Ovary (tissue), 9 donors: Measurements from ENCODE around the gene CKB. TPM values are rescaled to one million over a fixed set of nuclear protein-coding genes. Genes with fewer than 3 reads are reported as not detected.

Experiments used
- DNase-seq, 5 donors: peaks; one replicate each; pipeline ENCODE4 v3.0.0-alpha.2; 2019 to 2020
- H3K27ac ChIP-seq, 2 donors: fragments of 200-600 bp; one replicate each; pipeline versions ENCODE4 v1.5.1 to v1.8.0; 2019 to 2022
- H3K27me3 ChIP-seq: fragments of 200-600 bp; one replicate; pipeline ENCODE4 v1.8.0; 2022
- H3K36me3 ChIP-seq: fragments of 200-600 bp; sonication (generic); one replicate; pipeline ENCODE4 v1.5.1; 2019
- H3K4me1 ChIP-seq: one replicate; pipeline ENCODE4 v1.8.1; 2013; ENCODE audit warnings: mild to moderate bottlenecking, moderate library complexity; ENCODE audit not compliant: insufficient read depth
- H3K4me3 ChIP-seq: fragments of 200-600 bp; sonication (generic); one replicate; pipeline ENCODE4 v1.5.1; 2017
- H3K9me3 ChIP-seq, 2 donors: fragments of 200-600 bp in 1 of 2; sonication (generic) in 1 of 2; one replicate each; pipeline versions ENCODE4 v1.5.1 to v1.8.1; 2013 to 2019; ENCODE audit warnings: mild to moderate bottlenecking in 1 of 2, moderate library complexity in 1 of 2
- EP300 ChIP-seq: sonication (generic); formaldehyde crosslinking; IDR thresholded peaks from one replicate; pipeline ENCODE4 v1.6.1; 2017; ENCODE audit warnings: antibody characterized with exemption
- POLR2A ChIP-seq: fragments of 450-650 bp; IDR thresholded peaks from one replicate; pipeline ENCODE4 v1.6.1; 2017; ENCODE audit warnings: antibody characterized with exemption, mild to moderate bottlenecking, moderate library complexity
- WGBS, 3 donors: extraction: QIAGEN DNeasy Blood & Tissue Kit in 1 of 3; methylation state at CpG; one replicate each; pipeline versions ENCODE4 v1.1.5 to v1.1.7; 2013 to 2017; 5-methylcytosine and 5-hydroxymethylcytosine counted together
- intact Hi-C, 4 donors: fragments of 100-400 bp; cut with DNase I; formaldehyde crosslinking; loops; one replicate each; pipeline versions ENCODE4 v1.11.0 to v1.15.1; 2022 to 2023
- polyA plus RNA-seq, 2 donors: library from polyadenylated mRNA; stranded (reverse); fragments of 200-250 nt in 1 of 2; fragments of 350-450 nt in 1 of 2; fragmentation: Illumina TruSeq in 1 of 2; extraction: RNeasy Lipid Tissue Mini Kit (QIAGEN cat#74804) in 1 of 2; gene quantifications; one replicate each; pipeline ENCODE4 v1.2.3, GENCODE V29; 2013 to 2014
- total RNA-seq, 7 donors: library from RNA; depleted of rRNA in 2 of 7; stranded (reverse); fragments of >200 nt in 2 of 7; fragmentation: NEBNext Ultra II Directional in 3 of 7; extraction: Animal tissue kit (Norgen Biotek cat#: 25700) in 3 of 7; gene quantifications; one replicate each; pipeline versions ENCODE4 v1.1.0 to v1.2.4, GENCODE V29; 2016 to 2023
- TF ChIP-seq, protein P1 (sequence below), 3 donors: fragments of 450-650 bp in 2 of 3; fragments of 200-600 bp in 1 of 3; IDR thresholded peaks; one replicate each; pipeline versions ENCODE4 v1.5.1 to v1.8.0; 2016 to 2022; ENCODE audit warnings: antibody characterized with exemption in 3 of 3, mild to moderate bottlenecking in 1 of 3
- donor health status: DM: no; HTN: no; CAD: no; lungs with moderate emphysema.
- donor health status: DM: no; HTN: no; CAD: no.
- donor health status: Bipolar disorder and iron deficiency.
- donor health status: DM: yes; HTN: yes; CAD: no.
- donor health status: DM: no; HTN: no; CAD: no.
- donor health status: DM: yes; HTN: yes; CAD: no.

Gene CKB
- total and polyA plus RNA-seq, 9 donors, result 47.5 to 284 (median 134) TPM

- no peak overlapping the region for H3K27ac ChIP-seq
- H3K4me3 ChIP-seq, result no peak overlapping the region
- TF ChIP-seq, protein P1, sequence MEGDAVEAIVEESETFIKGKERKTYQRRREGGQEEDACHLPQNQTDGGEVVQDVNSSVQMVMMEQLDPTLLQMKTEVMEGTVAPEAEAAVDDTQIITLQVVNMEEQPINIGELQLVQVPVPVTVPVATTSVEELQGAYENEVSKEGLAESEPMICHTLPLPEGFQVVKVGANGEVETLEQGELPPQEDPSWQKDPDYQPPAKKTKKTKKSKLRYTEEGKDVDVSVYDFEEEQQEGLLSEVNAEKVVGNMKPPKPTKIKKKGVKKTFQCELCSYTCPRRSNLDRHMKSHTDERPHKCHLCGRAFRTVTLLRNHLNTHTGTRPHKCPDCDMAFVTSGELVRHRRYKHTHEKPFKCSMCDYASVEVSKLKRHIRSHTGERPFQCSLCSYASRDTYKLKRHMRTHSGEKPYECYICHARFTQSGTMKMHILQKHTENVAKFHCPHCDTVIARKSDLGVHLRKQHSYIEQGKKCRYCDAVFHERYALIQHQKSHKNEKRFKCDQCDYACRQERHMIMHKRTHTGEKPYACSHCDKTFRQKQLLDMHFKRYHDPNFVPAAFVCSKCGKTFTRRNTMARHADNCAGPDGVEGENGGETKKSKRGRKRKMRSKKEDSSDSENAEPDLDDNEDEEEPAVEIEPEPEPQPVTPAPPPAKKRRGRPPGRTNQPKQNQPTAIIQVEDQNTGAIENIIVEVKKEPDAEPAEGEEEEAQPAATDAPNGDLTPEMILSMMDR (IDR thresholded peaks at IDR 0.05), result no peak
- no peak for TF ChIP-seq POLR2A
- no peak for TF ChIP-seq EP300
- no peaks in the 10 kb centered on the region for H3K27me3 ChIP-seq
- intact Hi-C loops, result loop anchor here in 1 of 4 donors (5.0 kb wide), 1 partner anchor 34 kb away; no protein-coding TSS in a partner anchor
- peak in 3 of 5 donors; percentile 18 to 62 (median 24) for DNase-seq
- no peaks in the 10 kb centered on the region for H3K9me3 ChIP-seq
- H3K36me3 ChIP-seq, result no peaks in the 10 kb centered on the region
- 74 to 78% (median 76%) methylated on average over 17 of the region's 17 CpGs for WGBS, 3 donors
- no peaks in the 10 kb centered on the region for H3K4me1 ChIP-seq
Observed at GRCh38 chr14:103551338-103551762, 28.7 kb upstream of the CKB start.

GRCh38 chr14:103550451-103551337 lies 28.1 kb upstream of the CKB start:
- Histone ChIP-seq H3K4me1 (no peaks in the 10 kb centered on the region), H3K36me3 (no peaks in the 10 kb centered on the region), H3K27me3 (no peaks in the 10 kb centered on the region), H3K27ac (peak overlapping the region in 1 of 2 donors; percentile 38), H3K4me3 (no peak overlapping the region), H3K9me3 (no peaks in the 10 kb centered on the region)
- TF ChIP-seq, protein P1 (IDR thresholded peaks at IDR 0.05), result no peak
- no peak for TF ChIP-seq POLR2A
- no peak for TF ChIP-seq EP300
- 74 to 89% (median 82%) methylated on average over 18 to 22 of the region's 22 CpGs for WGBS, 3 donors
- intact Hi-C loops, result loop anchor here in 1 of 4 donors (5.0 kb wide), 1 partner anchor 33 kb away; no protein-coding TSS in a partner anchor
- peak in 2 of 5 donors; percentile 32 to 35 for DNase-seq

GRCh38 chr14:103549361-103550311 lies 27.0 kb upstream of the CKB start:
- H3K36me3 ChIP-seq, result no peaks in the 10 kb centered on the region
- no peak overlapping the region for H3K27ac ChIP-seq
- no peak overlapping the region for H3K4me3 ChIP-seq
- no peaks in the 10 kb centered on the region for H3K27me3 ChIP-seq
- peak in 3 of 5 donors; percentile 23 to 42 (median 34) for DNase-seq
- intact Hi-C loops, result loop anchor here in 2 of 4 donors (5.0 kb wide), 2 partner anchors 32 to 47 kb away; no protein-coding TSS in a partner anchor
- no peaks in the 10 kb centered on the region for H3K9me3 ChIP-seq
- WGBS, 3 donors, result 84 to 91% (median 87%) methylated on average over 30 of the region's 30 CpGs
- peaks cover 2% of the 10 kb centered on the region for H3K4me1 ChIP-seq
- TF ChIP-seq EP300, result no peak
- TF ChIP-seq, protein P1 (IDR thresholded peaks at IDR 0.05), result no peak
- no peak for TF ChIP-seq POLR2A
